ENCODE data around the gene PIK3R3.

The PIK3R3 gene

GRCh38 chr1:46002551-46003150, 129.8 kb downstream of the PIK3R3 start:
- intact Hi-C loops (cut with DNase I): no loop called here
- DNase-seq: no peak

GRCh38 chr1:46001081-46001785, 131.2 kb downstream of the PIK3R3 start:
- intact Hi-C loops (cut with DNase I): no loop called here
- no peak for DNase-seq

GRCh38 chr1:45999507-45999906, 132.9 kb downstream of the PIK3R3 start:
- intact Hi-C loops (cut with DNase I): no loop called here
- no peak for DNase-seq

GRCh38 chr1:45998020-45998617, 134.3 kb downstream of the PIK3R3 start:
- DNase-seq: no peak
- intact Hi-C loops (cut with DNase I): no loop called here

- no peak for DNase-seq
- intact Hi-C loops (cut with DNase I): no loop called here
Measured at GRCh38 chr1:45995298-45995697, 137.1 kb downstream of the PIK3R3 start.

GRCh38 chr1:45994423-45994822, 138.0 kb downstream of the PIK3R3 start:
- intact Hi-C loops (cut with DNase I): no loop called here
- DNase-seq: no peak
